ENCODE results near the gene DAP3. TPM values are rescaled to one million over a fixed set of nuclear protein-coding genes. Genes with fewer than 3 reads are reported as not detected.
"Not testable (repeated sequence)": the region's sequence is repeated elsewhere in the genome, so short reads cannot be mapped to it uniquely, and the experiment has no call there.

The DAP3 gene
- 108 TPM for polyA plus RNA-seq (2013, experiment 1 of 2; ENCODE audit: insufficient read length)
- polyA plus RNA-seq (2013, experiment 2 of 2; ENCODE audit: insufficient read length) = 105 TPM

DNA sequence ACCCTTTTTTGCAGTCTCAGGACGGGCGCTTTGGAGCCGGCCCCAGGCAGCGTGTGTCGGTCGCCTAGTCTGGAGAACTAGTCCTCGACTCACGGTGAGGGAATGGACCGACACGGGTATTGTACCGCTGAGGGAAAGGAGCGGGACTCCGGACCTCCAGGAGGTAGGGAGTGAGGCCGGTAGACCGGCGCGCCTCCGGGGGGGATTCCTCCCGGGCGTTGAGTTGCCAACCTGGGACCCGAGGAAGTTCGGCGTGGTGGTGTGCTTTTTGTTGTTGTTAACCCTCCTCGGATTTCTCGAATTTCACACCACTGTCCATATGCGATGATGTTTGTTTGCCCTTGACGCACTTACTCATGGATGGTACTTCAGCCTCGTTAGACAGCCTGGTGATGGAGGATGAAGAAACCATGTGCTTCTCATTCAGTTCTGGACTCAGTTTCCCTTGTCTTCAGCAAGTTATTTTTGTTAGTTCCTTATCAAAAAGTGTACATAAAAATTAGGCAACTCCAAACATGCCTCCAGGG is at the start of gene DAP3:
TSS of gene DAP3 (plus strand) at position 11 of the 527 bp plus-strand sequence. CDS start 20,689 bp downstream, outside the sequence.
- not testable (repeated sequence) for DNase-seq

GRCh38 chr1:155640367-155640766 is 48.5 kb upstream of the DAP3 start:
- no peak for DNase-seq

GRCh38 chr1:155642559-155643180 is 46.2 kb upstream of the DAP3 start:
- not testable (repeated sequence) for DNase-seq

DNA sequence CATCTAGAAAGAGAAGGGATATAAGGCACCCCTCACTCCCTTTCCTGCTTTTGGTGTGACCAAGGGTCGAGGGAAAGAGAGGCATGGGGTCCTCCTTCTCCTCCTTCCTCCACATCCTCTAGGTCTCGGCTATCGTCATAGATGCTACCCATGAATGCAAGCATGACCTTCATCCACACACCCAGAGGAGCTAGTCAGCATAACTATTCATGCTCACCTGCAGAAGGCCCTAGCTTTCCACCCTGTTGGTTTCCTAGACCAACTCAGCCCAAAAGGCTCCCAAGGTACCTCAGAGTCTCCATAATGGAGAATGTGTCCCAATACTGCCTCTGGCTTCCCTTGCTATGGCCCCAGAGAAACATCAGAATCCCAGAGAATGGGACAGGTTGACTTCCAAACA is 45.7 kb upstream of the DAP3 start:
- no peak for DNase-seq

DNA sequence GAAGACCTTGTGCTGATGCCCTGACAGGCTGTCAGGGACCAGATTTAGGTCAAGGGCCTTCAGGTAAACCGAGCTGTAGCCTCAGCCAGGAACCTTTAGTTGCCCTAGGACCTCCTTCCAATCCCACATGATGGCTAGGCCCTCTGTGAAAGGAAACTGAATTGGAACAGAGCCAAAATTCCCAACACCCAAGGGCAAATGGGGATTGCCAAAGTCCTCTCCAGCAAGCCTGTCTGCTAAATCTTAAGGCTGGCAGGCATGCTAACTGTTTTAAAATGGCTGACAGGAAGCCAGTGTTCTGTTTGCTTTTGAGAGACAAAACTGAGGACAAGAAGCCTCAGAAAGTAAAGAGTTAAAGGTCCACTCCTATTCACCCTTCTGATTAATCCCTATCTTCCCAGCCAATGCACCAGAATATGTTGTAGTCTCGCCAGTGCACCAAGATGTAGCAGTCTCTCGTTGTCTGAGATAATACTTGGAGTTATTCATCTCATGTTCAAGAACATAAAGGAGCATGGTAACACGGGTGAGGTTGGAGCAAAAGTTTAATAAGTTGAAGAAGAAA is 43.8 kb upstream of the DAP3 start:
- peak; percentile 15 for DNase-seq

- DNase-seq = peak; percentile 20
Measured at GRCh38 chr1:155645648-155646047, 43.2 kb upstream of the DAP3 start.

DNA sequence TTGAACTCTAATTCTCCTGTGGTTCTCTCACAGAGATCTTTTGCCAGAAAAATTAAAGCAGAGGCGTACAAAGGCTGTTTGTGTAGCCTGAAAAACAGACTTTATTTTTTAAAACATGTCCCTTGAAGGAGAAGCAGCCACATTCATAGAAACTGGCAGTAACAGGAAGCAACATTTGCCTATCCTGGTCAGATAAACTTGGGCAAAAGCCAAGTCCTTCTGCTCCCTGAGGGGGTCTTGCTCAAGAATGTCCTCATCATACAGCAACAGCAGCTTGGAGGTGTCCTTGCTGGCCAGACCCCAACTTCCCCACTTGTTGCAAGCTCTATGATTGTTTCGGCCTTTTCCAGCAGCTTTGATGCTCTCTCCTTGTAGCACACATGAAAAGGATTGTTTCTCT is 42.6 kb upstream of the DAP3 start:
- DNase-seq = peak; percentile 31

GRCh38 chr1:155648207-155649147 is 40.4 kb upstream of the DAP3 start:
- peak; percentile 91 for DNase-seq

DNA sequence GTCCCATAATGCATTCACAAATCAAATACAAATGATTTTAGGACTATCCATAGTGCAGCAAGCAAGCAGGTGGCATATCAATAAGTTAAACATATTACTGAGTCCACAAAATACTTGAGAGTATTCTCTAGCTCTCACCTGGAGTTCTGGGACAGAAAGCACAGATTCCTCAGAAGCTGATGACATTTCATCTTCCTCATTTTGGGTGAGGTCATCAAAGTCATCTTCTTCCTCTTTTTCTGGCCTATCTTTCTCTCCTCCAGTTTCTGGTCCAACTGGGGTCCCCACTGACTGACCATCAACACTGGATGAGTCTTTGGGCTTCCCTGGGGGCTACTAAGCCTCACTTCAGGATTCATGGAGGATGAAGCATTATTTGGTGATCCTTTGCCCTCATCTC is 39.2 kb upstream of the DAP3 start:
- DNase-seq = no peak

GRCh38 chr1:155650231-155650757 is 38.6 kb upstream of the DAP3 start:
- no peak for DNase-seq

DNA sequence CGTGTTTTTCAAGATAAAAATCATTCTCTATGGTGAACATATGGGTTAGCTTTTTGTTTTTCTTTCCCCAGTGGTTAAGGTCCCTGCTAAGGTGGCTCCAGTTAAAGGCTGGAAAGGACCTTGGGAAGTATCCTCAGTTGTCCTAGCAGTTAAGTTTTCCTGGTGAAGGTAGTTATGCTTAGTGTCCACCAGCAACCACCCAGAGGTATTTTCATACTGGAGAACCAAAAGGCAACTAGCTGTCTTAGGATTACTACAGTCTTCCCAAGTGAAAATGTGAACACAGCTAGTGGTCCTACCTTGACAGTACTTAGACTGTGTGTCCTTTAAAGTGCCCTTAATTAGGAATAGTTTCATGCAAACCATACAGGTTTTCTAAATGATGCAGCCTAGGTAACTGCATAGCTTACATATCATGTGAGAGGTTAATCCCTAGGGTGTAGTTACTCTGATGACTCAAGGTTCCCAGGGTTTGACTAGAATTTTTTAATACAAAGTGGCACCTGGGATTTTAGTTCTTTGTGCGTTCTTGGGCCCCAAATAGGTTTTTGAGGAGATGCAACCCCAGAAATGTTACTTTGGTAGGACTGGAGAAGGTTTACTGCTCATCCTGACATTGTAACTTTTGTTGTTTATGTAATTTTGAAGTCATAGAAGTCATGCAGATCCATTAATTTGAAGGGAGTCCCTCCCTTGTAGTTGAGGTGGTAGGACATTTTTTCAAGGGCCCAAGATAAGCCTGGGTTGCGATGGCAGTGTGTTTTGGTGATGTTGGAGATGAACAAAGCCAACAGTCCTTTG is 36.8 kb upstream of the DAP3 start:
- no peak for DNase-seq

GRCh38 chr1:155652951-155653350 is 35.9 kb upstream of the DAP3 start:
- no peak for DNase-seq

- DNase-seq = no peak
Measured at GRCh38 chr1:155657463-155657862, 31.4 kb upstream of the DAP3 start.

DNA sequence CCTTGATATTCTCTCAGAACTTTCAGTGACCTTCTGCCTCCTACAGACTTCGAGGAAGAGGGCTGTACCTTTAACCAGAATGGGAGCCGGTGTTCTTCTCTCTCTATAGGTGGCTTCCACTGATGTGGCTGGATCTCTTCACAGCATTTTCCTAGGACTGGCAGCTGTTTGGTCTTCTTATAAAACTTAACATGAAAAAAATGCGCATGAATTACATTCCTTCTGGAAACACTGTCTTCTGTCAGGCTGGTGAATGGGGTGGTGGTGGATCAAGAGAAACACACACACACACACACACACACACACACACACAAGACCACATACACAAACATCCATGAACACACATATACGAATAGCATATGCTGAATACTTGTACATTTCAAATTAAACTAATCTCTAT is 27.7 kb upstream of the DAP3 start:
- DNase-seq = not testable (repeated sequence)

DNA sequence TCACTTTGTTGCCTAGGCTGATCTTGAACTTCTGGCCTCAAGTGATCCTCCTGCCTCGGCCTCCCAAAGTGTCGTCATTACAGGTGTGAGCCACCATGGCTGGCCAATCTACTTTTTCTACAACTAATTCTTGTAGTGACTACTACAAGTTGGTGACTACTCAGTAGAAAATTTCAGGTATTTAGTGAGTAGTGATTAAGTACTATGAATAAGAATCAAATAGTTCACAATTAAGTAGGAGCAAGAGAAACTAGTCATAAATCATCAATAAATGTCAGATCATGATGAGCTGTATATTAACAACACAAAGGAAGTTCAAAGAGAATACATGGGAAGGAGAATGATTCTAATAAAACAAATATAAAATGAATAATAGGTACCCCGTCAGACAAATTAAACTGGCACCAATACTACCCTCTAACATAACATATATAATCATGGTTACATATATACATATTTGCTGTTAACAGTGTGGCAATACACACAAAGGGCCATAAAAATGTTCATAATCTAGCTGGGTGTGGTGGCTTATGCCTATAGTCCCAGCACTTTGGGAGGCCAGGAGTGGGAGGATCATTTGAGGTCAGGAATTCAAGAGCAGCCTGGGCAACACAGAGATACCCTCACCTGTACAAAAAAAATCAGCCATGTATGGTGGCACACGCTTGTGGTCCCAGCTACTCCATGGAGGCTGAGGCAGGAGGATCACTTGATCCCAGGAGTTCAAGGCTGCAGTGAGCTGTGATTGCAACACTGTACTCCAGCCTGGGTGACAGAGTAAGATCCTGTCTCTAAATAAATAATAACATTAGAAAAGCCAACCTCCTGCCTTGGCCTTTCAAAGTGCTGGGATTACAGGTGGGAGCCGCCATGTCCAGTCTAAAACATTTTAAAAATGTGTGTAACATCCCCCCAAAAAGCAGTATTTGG is 19.4 kb upstream of the DAP3 start:
- no peak for DNase-seq

GRCh38 chr1:155671750-155672149 is 17.1 kb upstream of the DAP3 start:
- no peak for DNase-seq

DNA sequence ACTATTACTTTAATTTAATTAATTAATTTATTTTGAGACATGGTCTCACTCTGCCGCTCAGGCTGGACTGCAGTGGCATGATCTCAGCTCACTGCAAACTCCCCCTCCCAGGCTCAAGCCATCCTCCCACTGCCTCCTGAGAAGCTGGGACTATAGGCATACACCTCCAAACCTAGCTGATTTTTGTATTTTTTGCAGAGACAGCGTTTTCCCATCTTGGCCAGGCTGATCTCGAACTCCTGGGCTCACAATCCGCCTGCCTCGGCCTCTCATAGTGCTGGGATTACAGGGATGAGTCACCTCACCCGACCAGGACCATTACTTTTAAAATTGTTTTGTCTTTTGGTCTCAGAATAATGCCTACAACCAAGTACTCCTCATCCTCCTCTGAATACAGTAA is 15.9 kb upstream of the DAP3 start:
- no peak for DNase-seq

- no peak for DNase-seq
Measured at GRCh38 chr1:155678027-155678426, 10.9 kb upstream of the DAP3 start.

- not testable (repeated sequence) for DNase-seq
Measured at GRCh38 chr1:155678992-155679391, 9.9 kb upstream of the DAP3 start.

- DNase-seq = no peak
Measured at GRCh38 chr1:155680531-155680930, 8.4 kb upstream of the DAP3 start.

GRCh38 chr1:155681776-155682175 is 7.1 kb upstream of the DAP3 start:
- no peak for DNase-seq

Measured in fibroblast of skin of abdomen (primary cell).